Measurements from ENCODE around the gene WFS1.

DNA sequence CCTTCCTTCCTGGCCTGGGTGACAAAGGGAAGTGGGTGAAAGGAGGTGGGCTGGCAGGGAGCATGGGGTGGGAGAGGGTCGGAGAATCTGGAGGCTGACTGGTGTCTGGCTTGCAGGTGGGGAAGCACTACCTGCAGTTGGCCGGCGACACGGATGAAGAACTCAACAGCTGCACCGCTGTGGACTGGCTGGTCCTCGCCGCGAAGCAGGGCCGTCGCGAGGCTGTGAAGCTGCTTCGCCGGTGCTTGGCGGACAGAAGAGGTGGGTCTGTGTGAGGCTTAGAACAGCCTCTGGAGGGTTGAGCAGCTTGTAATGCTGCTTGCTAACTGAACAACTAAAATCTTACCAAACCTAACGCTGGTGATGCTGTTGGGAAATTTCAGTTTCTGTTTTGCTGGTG is 19.2 kb downstream of the WFS1 start:
- TF ChIP-seq POLR2AphosphoS5 (IDR thresholded peaks at IDR 0.05) (no peak), POLR2A (IDR thresholded peaks at IDR 0.05; ENCODE audit: low read depth) (no peak)
- TF ChIP-seq, protein P1, sequence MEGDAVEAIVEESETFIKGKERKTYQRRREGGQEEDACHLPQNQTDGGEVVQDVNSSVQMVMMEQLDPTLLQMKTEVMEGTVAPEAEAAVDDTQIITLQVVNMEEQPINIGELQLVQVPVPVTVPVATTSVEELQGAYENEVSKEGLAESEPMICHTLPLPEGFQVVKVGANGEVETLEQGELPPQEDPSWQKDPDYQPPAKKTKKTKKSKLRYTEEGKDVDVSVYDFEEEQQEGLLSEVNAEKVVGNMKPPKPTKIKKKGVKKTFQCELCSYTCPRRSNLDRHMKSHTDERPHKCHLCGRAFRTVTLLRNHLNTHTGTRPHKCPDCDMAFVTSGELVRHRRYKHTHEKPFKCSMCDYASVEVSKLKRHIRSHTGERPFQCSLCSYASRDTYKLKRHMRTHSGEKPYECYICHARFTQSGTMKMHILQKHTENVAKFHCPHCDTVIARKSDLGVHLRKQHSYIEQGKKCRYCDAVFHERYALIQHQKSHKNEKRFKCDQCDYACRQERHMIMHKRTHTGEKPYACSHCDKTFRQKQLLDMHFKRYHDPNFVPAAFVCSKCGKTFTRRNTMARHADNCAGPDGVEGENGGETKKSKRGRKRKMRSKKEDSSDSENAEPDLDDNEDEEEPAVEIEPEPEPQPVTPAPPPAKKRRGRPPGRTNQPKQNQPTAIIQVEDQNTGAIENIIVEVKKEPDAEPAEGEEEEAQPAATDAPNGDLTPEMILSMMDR (IDR thresholded peaks at IDR 0.05): no peak

All from esophagus muscularis mucosa (tissue), 3 donors.